ENCODE results near the gene SSBP1. TPM values are rescaled to one million over a fixed set of nuclear protein-coding genes. Genes with fewer than 3 reads are reported as not detected.

SSBP1 gene
- total RNA-seq, 1 donor from 2014 or later, result 163 TPM

- peaks cover 54% of the 10 kb centered on the region for H3K36me3 Mint-ChIP-seq (ENCODE audit: low read depth)
- no peak for DNase-seq (ENCODE audit: low read depth, low spot score)
- H3K4me3 Mint-ChIP-seq, result no peak within 1 kb of the TSS
- no peaks in the 10 kb centered on the region for H3K27me3 Mint-ChIP-seq (ENCODE audit: low read depth)
- no peaks in the 10 kb centered on the region for H3K4me1 Mint-ChIP-seq
- no peak for TF ChIP-seq CTCF (conservative IDR thresholded peaks at IDR 0.05)
- H3K9me3 Mint-ChIP-seq, result peaks cover 3% of the 10 kb centered on the region
- no peak within 1 kb of the TSS for H3K27ac Mint-ChIP-seq (ENCODE audit: unreplicated experiment)
These were observed 38.2 kb downstream of the SSBP1 start, which contains the start of gene TAS2R4 for GRCh38 chr7:141776374-141776773. Gene TAS2R4 (plus strand): TSS chr7:141776674. CDS start chr7:141778489, 1,815 bp downstream.

- peaks cover 5% of the 10 kb centered on the region for H3K4me1 Mint-ChIP-seq
- peaks cover 2% of the 10 kb centered on the region for H3K36me3 Mint-ChIP-seq (ENCODE audit: low read depth)
- no peak overlapping the region for H3K27ac Mint-ChIP-seq (ENCODE audit: unreplicated experiment)
- no peak overlapping the region for H3K4me3 Mint-ChIP-seq
- DNase-seq (ENCODE audit: low read depth, low spot score), result no peak
- no peaks in the 10 kb centered on the region for H3K27me3 Mint-ChIP-seq (ENCODE audit: low read depth)
- no peaks in the 10 kb centered on the region for H3K9me3 Mint-ChIP-seq
- TF ChIP-seq CTCF (conservative IDR thresholded peaks at IDR 0.05), result peak; percentile 82
These were observed 47.8 kb downstream of the SSBP1 start for GRCh38 chr7:141785706-141786552.

GRCh38 chr7:141788296-141788695 lies 50.1 kb downstream of the SSBP1 start:
- Mint-ChIP-seq H3K36me3 (ENCODE audit: low read depth) (peaks cover 5% of the 10 kb centered on the region), H3K27ac (ENCODE audit: unreplicated experiment) (no peak overlapping the region), H3K9me3 (no peaks in the 10 kb centered on the region), H3K27me3 (ENCODE audit: low read depth) (no peaks in the 10 kb centered on the region), H3K4me3 (no peak overlapping the region), H3K4me1 (peaks cover 8% of the 10 kb centered on the region)
- DNase-seq (ENCODE audit: low read depth, low spot score), result no peak
- no peak for TF ChIP-seq CTCF (conservative IDR thresholded peaks at IDR 0.05)

- Mint-ChIP-seq H3K4me1 (peaks cover 8% of the 10 kb centered on the region), H3K27me3 (ENCODE audit: low read depth) (no peaks in the 10 kb centered on the region), H3K36me3 (ENCODE audit: low read depth) (peaks cover 7% of the 10 kb centered on the region), H3K27ac (ENCODE audit: unreplicated experiment) (no peak within 1 kb of the TSS), H3K9me3 (no peaks in the 10 kb centered on the region), H3K4me3 (no peak within 1 kb of the TSS)
- TF ChIP-seq CTCF (conservative IDR thresholded peaks at IDR 0.05), result no peak
- no peak for DNase-seq (ENCODE audit: low read depth, low spot score)
These were observed 51.8 kb downstream of the SSBP1 start, which contains the start of gene TAS2R5 for GRCh38 chr7:141789917-141790316. Gene TAS2R5 (plus strand): TSS chr7:141790217. CDS start chr7:141790362, 145 bp downstream.

- no peaks in the 10 kb centered on the region for H3K27me3 Mint-ChIP-seq (ENCODE audit: low read depth)
- TF ChIP-seq CTCF (conservative IDR thresholded peaks at IDR 0.05), result no peak
- H3K4me1 Mint-ChIP-seq, result peaks cover 3% of the 10 kb centered on the region
- H3K4me3 Mint-ChIP-seq, result no peak overlapping the region
- no peak for DNase-seq (ENCODE audit: low read depth, low spot score)
- H3K36me3 Mint-ChIP-seq (ENCODE audit: low read depth), result peaks cover 11% of the 10 kb centered on the region
- H3K27ac Mint-ChIP-seq (ENCODE audit: unreplicated experiment), result no peak overlapping the region
- H3K9me3 Mint-ChIP-seq, result no peaks in the 10 kb centered on the region
These were observed 54.4 kb downstream of the SSBP1 start for GRCh38 chr7:141792526-141792925.

Other genes starting within 250 kb of the SSBP1 start
- gene AGK, start 186.9 kb upstream of the SSBP1 start, total RNA-seq, result 35.7 and 36.9 TPM in 2 replicates
- 30.7 and 33.7 TPM in 2 replicates for gene DENND11, start 36.2 kb upstream of the SSBP1 start, total RNA-seq
- gene WEE2, start 30.0 kb upstream of the SSBP1 start, total RNA-seq, result not detected in 2 replicates
- gene TAS2R3, start 25.7 kb downstream of the SSBP1 start, total RNA-seq, result 1.8 and 2.2 TPM in 2 replicates
- 1.1 and 1.6 TPM in 2 replicates for gene TAS2R4, start 38.3 kb downstream of the SSBP1 start, total RNA-seq
- 1.5 and 2.3 TPM in 2 replicates for gene TAS2R5, start 51.9 kb downstream of the SSBP1 start, total RNA-seq
- not detected in 2 replicates for gene PRSS37, start 103.1 kb downstream of the SSBP1 start, total RNA-seq
- not detected in 2 replicates for gene OR9A4, start 178.0 kb downstream of the SSBP1 start, total RNA-seq
- gene CLEC5A, start 208.6 kb downstream of the SSBP1 start, total RNA-seq, result not detected in 2 replicates
- not detected in 2 replicates for gene TAS2R38, start 235.4 kb downstream of the SSBP1 start, total RNA-seq